ENCODE measurements around the gene FOXP1.

- TF ChIP-seq CTCF (IDR thresholded peaks at IDR 0.05) (no peak), EZH2 (IDR thresholded peaks at IDR 0.05) (no peak)
Measured at GRCh38 chr3:71273453-71273852, 310.1 kb downstream of the FOXP1 start.

Measured in neural progenitor cell (in vitro differentiated cells).